Endothelial cell of umbilical vein (primary cell): ENCODE results near the gene CHCHD3.

ENCODE experiments used
- CTCF ChIP-seq, 2 donors: IDR thresholded peaks; 1 replicate in 1 of 2; 2 replicates in 1 of 2; pipeline ENCODE4 v1.5.1; 2011; ENCODE audit warnings: low read length in 2 of 2, mild to moderate bottlenecking in 2 of 2, moderate library complexity in 2 of 2, control low read depth in 1 of 2, inconsistent platforms in 1 of 2, low read depth in 1 of 2; ENCODE audit not compliant: insufficient read depth in 1 of 2; ENCODE audit errors: extremely low read depth in 1 of 2
- EZH2 ChIP-seq: IDR thresholded peaks from 2 replicates; pipeline ENCODE4 v1.6.1; 2012; ENCODE audit warnings: borderline replicate concordance, low read depth, mild to moderate bottlenecking, moderate library complexity, low read length, inconsistent platforms; ENCODE audit not compliant: severe bottlenecking
- JUN ChIP-seq: IDR thresholded peaks from 2 replicates; pipeline ENCODE4 v1.6.1; 2011; ENCODE audit warnings: borderline replicate concordance, low read depth; ENCODE audit not compliant: insufficient read length, insufficient read depth
- POLR2A ChIP-seq: IDR thresholded peaks from 2 replicates; pipeline ENCODE4 v1.6.1; 2012; ENCODE audit warnings: low read depth, mild to moderate bottlenecking, control low read depth, low read length
- POLR2AphosphoS5 ChIP-seq: IDR thresholded peaks from 2 replicates; pipeline ENCODE4 v1.6.1; 2012; ENCODE audit warnings: low read depth, mild to moderate bottlenecking, control low read depth, low read length, moderate library complexity; ENCODE audit not compliant: insufficient read depth

- no peak for TF ChIP-seq POLR2AphosphoS5
- TF ChIP-seq EZH2: no peak
- TF ChIP-seq CTCF (IDR thresholded peaks at IDR 0.05; ENCODE audit: extremely low read depth in 1 of 2, insufficient read depth in 1 of 2, low read depth in 1 of 2, low read length in 2 of 2): no peak
- TF ChIP-seq JUN: no peak
- no peak for TF ChIP-seq POLR2A
These were observed 241.7 kb downstream of the CHCHD3 start for GRCh38 chr7:132840199-132840598.
